HG03103 (cell line): ENCODE data around the gene MYL5.
"Not testable (repeated sequence)": the region's sequence is repeated elsewhere in the genome, so short reads cannot be mapped to it uniquely, and the experiment has no call there.

Experiments used
- ATAC-seq: cut with Tn5 transposase; IDR thresholded peaks from one replicate; pipeline ENCODE4 v1.9.1; 2021; ENCODE audit warnings: low read depth; ENCODE audit not compliant: unreplicated experiment

The MYL5 gene

GRCh38 chr4:683982-684622, 9.8 kb downstream of the MYL5 start:
- no peak for ATAC-seq

GRCh38 chr4:684623-685327, 10.4 kb downstream of the MYL5 start:
- ATAC-seq, result no peak

GRCh38 chr4:685679-686412, 11.5 kb downstream of the MYL5 start:
- ATAC-seq, result no peak

- no peak for ATAC-seq
These were observed 12.2 kb downstream of the MYL5 start for GRCh38 chr4:686413-687040.

- ATAC-seq, result no peak
These were observed 13.0 kb downstream of the MYL5 start for GRCh38 chr4:687048-687970.

- no peak for ATAC-seq
These were observed 13.9 kb downstream of the MYL5 start for GRCh38 chr4:687971-688853.

GRCh38 chr4:688854-689681, 14.7 kb downstream of the MYL5 start, which contains the start of gene SLC49A3:
TSS of gene SLC49A3 (minus strand) at chr4:689151. CDS start at chr4:689127, 24 bp downstream.
- ATAC-seq, result no peak

- no peak for ATAC-seq
These were observed 15.4 kb downstream of the MYL5 start for GRCh38 chr4:689723-690122.

GRCh38 chr4:692771-693554, 18.6 kb downstream of the MYL5 start:
- no peak for ATAC-seq

GRCh38 chr4:694341-694940, 20.1 kb downstream of the MYL5 start:
- ATAC-seq, result not testable (repeated sequence)

- no peak for ATAC-seq
These were observed 25.7 kb downstream of the MYL5 start for GRCh38 chr4:699816-700580.

GRCh38 chr4:700587-701264, 26.4 kb downstream of the MYL5 start:
- ATAC-seq, result no peak

- no peak for ATAC-seq
These were observed 28.3 kb downstream of the MYL5 start for GRCh38 chr4:702618-703048.

GRCh38 chr4:703336-704197, 29.2 kb downstream of the MYL5 start:
- ATAC-seq, result no peak
